Suprapubic skin (tissue), 4 donors: ENCODE data around the gene CERS1. TPM values are rescaled to one million over a fixed set of nuclear protein-coding genes. Genes with fewer than 3 reads are reported as not detected.

Experiments
- DNase-seq, 2 donors: peaks; one replicate each; pipeline ENCODE4 v3.0.0-alpha.2; 2019; ENCODE audit warnings: low spot score in 2 of 2
- H3K27ac ChIP-seq: fragments of 200-600 bp; sonication (generic); one replicate; pipeline ENCODE4 v1.5.1; 2019
- H3K27me3 ChIP-seq: fragments of 200-600 bp; sonication (generic); one replicate; pipeline ENCODE4 v1.5.1; 2019
- H3K36me3 ChIP-seq: fragments of 200-600 bp; sonication (generic); one replicate; pipeline ENCODE4 v1.5.1; 2019
- H3K4me1 ChIP-seq: fragments of 200-600 bp; sonication (generic); one replicate; pipeline ENCODE4 v1.5.1; 2019
- H3K4me3 ChIP-seq: fragments of 200-600 bp; sonication (generic); one replicate; pipeline ENCODE4 v1.5.1; 2019; ENCODE audit warnings: mild to moderate bottlenecking
- H3K9me3 ChIP-seq: fragments of 200-600 bp; sonication (generic); one replicate; pipeline ENCODE4 v1.5.1; 2019
- CTCF ChIP-seq, 2 donors: fragments of 200-600 bp in 1 of 2; fragments of 450-650 bp in 1 of 2; sonication (generic) in 1 of 2; IDR thresholded peaks; one replicate each; pipeline ENCODE4 v1.5.1; 2016 to 2019; ENCODE audit warnings: antibody characterized with exemption in 2 of 2, mild to moderate bottlenecking in 1 of 2, moderate library complexity in 1 of 2
- EP300 ChIP-seq: sonication (generic); formaldehyde crosslinking; IDR thresholded peaks from one replicate; pipeline ENCODE4 v1.6.1; 2017; ENCODE audit warnings: antibody characterized with exemption
- POLR2A ChIP-seq, 2 donors: fragments of 450-650 bp; IDR thresholded peaks; one replicate each; pipeline ENCODE4 v1.6.1; 2017; ENCODE audit warnings: antibody characterized with exemption in 2 of 2, mild to moderate bottlenecking in 2 of 2, moderate library complexity in 2 of 2
- POLR2AphosphoS5 ChIP-seq, 3 donors: sonication (generic); formaldehyde crosslinking; IDR thresholded peaks; one replicate each; pipeline ENCODE4 v1.6.1; 2017; ENCODE audit warnings: antibody characterized with exemption in 3 of 3
- WGBS: methylation state at CpG from one replicate; pipeline ENCODE4 v1.1.5; 2018; 5-methylcytosine and 5-hydroxymethylcytosine counted together
- total RNA-seq, 4 donors: library from RNA; depleted of rRNA; stranded (reverse); fragments of >200 nt; gene quantifications; one replicate each; pipeline ENCODE4 v1.1.0, GENCODE V29; 2016

The CERS1 gene
- total RNA-seq, 4 donors from 2014 or later: 0.68 TPM; not detected in 3

GRCh38 chr19:18828786-18829185 lies 67.2 kb downstream of the CERS1 start:
- Histone ChIP-seq H3K27ac (no peak overlapping the region), H3K9me3 (no peaks in the 10 kb centered on the region), H3K4me3 (no peak overlapping the region), H3K4me1 (peaks cover 11% of the 10 kb centered on the region), H3K36me3 (no peaks in the 10 kb centered on the region), H3K27me3 (no peaks in the 10 kb centered on the region)
- TF ChIP-seq CTCF (IDR thresholded peaks at IDR 0.05) (no peak), POLR2A (IDR thresholded peaks at IDR 0.05) (no peak), EP300 (no peak), POLR2AphosphoS5 (IDR thresholded peaks at IDR 0.05) (no peak)
- DNase-seq: no peak
- WGBS: 51% methylated on average over 6 of the region's 6 CpGs

Other genes starting within 250 kb of the CERS1 start
- gene CRTC1, start 212.5 kb downstream of the CERS1 start, total RNA-seq: 1 to 10 TPM; 4.1 to 6.3 (median 4.7) TPM
- 1 to 10 TPM; 5.1 to 9.1 (median 6.9) TPM for gene COMP, start 104.9 kb downstream of the CERS1 start, total RNA-seq
- gene UPF1, start 64.2 kb downstream of the CERS1 start, total RNA-seq: 100 to 1,000 TPM in 2 of 4 donors, 10 to 100 TPM in 2; 74.7 to 160 (median 99.2) TPM
- gene COPE, start 23.2 kb upstream of the CERS1 start, total RNA-seq: 100 to 1,000 TPM; 112 to 223 (median 208) TPM
- gene DDX49, start 23.6 kb upstream of the CERS1 start, total RNA-seq: 10 to 100 TPM; 43.4 to 75.6 (median 58.4) TPM
- gene HOMER3, start 45.1 kb upstream of the CERS1 start, total RNA-seq: 10 to 100 TPM; 22.9 to 32.9 (median 27.7) TPM
- 10 to 100 TPM; 32.1 to 58.7 (median 38.7) TPM for gene SUGP2, start 137.4 kb upstream of the CERS1 start, total RNA-seq
- 10 to 100 TPM; 14.4 to 34.9 (median 26.0) TPM for gene ARMC6, start 137.4 kb upstream of the CERS1 start, total RNA-seq
- gene SLC25A42, start 167.8 kb upstream of the CERS1 start, total RNA-seq: 10 to 100 TPM in 3 of 4 donors, 1 to 10 TPM in 1; 4.9 to 14.6 (median 10.6) TPM
- gene TMEM161A, start 242.3 kb upstream of the CERS1 start, total RNA-seq: 10 to 100 TPM; 23.4 to 31.8 (median 27.9) TPM